Muscle of arm (tissue), 12 donors: ENCODE results near the gene SCTR. TPM values are rescaled to one million over a fixed set of nuclear protein-coding genes. Genes with fewer than 3 reads are reported as not detected.
A peak's percentile ranks its signal among the peaks of the same experiment; 100 is the strongest.

Experiments used
- DNase-seq: peaks from one replicate; pipeline ENCODE4 v3.0.0-alpha.2; 2013
- polyA plus RNA-seq, 12 donors: library from polyadenylated mRNA; unstranded; fragments of 120-200 nt; gene quantifications; one replicate each; pipeline ENCODE4 v1.2.1, GENCODE V29; 2013; ENCODE audit not compliant: insufficient read length in 12 of 12

Gene SCTR
- polyA plus RNA-seq, 12 donors: 0.60 to 2.9 (median 1.5) TPM; not detected in 3

DNA sequence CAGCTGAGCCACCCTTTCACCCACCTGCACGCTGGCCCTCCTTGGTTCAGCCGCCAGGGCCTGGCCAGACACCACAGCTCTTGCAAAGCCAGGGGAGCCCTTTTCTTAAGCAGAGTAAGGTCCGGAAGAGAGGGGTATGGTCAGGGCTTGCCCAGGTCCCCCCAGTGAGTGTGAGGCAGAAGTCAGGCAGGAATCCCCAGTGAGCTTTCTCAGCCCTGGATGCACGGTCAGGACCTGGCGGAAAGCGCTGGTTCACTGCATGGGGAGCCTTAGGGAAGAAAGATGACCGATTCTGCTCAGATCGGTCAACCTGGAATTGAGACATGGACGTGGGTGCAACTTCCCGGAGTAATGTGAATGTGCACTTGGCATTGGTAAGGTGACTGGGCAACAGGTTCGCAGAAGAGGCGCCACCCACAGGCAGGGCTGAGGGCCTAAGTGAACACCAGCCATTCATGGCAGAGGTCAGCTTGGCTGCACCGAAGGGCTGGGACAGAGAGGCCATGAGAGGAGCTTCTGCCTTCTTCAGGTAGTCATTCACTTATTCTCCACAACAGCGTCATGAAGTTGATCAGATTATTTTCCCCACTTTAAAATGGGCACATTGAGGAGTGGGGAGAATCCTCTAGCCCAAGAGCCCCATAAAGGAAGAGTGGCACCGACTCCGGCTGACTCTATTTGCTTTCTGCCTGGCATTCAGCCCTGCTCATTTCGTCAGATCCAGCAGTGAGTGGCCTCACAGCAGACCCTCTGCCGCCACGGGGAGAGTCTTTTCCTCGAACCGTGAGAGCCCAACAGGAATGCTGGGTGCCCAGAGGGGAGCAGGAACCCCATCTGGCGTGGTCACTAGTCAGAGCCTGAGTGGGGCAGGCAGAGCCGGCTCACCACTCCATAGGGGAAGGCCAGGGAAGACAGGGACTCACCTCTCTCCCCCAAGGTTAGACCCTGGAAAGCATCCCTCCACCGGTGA lies 35.8 kb downstream of the SCTR start:
- DNase-seq: no peak

GRCh38 chr2:119487434-119488244 lies 36.6 kb downstream of the SCTR start:
- no peak for DNase-seq

DNA sequence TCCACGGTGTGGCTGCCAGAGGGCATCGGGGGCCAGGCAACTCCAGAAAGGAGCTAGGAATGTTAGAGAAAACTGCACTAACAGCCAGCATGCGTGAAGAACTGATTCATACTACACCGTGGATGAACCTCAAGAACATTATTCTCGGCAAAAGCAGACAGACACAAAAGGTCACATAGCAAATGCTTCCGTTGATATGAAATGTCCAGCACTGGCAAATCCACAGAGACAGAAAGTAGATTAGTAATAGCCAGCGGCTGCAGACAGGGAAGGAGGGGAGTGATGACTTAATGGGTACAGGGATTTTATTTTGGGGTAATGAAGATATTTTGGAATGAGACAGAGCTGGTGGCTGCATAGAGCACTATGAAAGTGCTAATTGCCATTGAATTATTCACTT lies 37.4 kb downstream of the SCTR start:
- DNase-seq: no peak

- DNase-seq: no peak
These were observed 38.0 kb downstream of the SCTR start for GRCh38 chr2:119486196-119486827.

- DNase-seq: no peak
These were observed 38.8 kb downstream of the SCTR start for GRCh38 chr2:119485336-119486110.

DNA sequence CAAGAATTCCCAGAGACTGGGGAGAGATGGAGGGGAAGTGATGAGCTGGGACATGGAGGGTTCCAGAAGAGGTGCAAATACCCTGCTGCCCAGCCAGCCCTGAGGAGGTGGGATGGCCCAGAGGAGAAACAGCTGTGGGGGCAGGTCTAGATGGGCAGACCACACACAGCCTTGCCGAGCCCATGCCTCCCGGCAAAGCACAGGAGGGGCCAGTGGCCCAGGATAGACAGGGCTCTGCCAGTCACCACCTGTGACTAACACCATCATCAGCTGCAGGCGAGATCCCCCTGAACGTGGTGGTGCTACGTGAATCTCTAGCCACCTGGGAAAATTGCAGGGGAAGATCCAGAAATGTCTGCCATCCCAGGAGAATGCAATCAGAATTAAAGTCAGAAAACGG lies 39.4 kb downstream of the SCTR start:
- no peak for DNase-seq

DNA sequence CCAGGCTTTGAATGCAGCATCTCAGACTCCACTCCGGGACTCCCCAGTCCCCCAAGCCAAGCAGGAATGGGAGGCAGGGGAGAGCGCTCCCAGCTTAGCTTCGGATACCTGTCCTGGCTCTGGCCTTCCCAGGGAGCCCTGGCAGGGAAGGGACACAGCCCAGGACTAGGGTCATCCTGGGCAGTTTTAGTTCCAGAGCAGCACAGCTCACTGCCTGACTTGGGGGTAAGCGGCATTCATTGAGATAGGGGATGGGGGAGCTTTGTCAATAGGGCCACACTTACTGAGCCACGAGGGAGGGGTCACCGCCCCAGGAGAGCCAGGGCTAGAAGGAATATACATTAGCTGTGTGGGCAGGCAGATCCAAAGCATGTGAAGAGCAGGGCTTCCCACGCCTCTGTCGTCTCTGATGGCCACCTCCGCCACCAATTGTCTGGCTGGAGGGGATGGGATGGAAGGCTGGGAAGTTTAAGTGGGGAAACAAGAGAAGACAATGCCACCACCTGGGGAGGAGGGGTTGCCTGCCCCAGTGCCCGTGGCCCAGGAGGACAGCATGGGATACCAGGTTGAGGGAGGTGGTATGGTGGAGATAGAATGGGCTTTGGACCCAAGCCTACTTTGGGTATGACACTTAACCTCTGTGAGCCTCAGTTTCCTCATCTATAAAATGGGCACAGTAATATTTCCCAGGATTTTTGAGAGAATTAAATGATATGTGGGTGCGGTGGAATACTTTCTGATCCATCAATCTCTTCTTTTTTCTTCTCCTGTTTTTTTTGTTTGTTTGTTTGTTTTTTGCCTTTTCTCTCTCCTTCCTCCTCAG lies 40.2 kb downstream of the SCTR start:
- DNase-seq: no peak

DNA sequence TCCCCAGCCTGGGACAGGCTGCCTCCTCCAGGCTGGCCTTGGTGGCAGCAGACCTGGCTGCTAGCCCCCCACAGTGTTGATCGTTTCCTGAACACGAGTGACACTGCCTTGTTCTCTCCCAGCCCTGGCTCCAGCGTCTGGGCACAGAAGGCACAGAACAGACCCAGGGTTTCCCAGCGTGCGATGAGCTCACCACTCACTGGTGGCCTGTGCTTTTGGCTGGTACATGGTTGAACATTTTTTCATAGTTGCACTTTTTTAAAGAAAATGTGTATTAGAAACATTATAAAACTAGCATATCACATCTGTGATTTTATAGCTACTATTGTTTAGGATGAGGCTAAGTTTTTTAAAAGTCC lies 40.9 kb downstream of the SCTR start:
- DNase-seq: no peak

GRCh38 chr2:119482481-119483394 lies 41.5 kb downstream of the SCTR start:
- peak; percentile 29 for DNase-seq

- DNase-seq: no peak
These were observed 42.5 kb downstream of the SCTR start for GRCh38 chr2:119481501-119482455.

DNA sequence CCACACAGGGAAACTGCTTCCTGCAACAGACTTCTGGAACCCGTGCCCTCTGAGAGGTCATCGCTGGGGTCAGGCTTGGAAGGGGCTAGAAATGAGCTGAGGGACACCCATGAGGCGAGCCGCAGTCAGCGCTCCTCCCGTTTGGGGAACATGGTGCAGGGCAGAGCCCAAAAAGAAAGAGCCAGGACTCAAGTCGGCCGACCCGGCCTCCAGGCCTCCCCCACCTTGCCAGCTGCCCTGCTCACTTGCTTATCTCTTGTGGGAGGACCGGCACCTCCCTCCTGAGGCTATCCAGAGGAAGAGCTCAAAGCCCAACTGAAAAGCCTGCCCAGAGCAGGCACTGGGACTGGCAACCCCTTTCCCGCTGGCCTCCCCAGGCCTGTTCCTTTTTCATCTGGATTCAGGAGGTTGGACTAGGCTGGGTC lies 43.6 kb downstream of the SCTR start:
- DNase-seq: no peak

DNA sequence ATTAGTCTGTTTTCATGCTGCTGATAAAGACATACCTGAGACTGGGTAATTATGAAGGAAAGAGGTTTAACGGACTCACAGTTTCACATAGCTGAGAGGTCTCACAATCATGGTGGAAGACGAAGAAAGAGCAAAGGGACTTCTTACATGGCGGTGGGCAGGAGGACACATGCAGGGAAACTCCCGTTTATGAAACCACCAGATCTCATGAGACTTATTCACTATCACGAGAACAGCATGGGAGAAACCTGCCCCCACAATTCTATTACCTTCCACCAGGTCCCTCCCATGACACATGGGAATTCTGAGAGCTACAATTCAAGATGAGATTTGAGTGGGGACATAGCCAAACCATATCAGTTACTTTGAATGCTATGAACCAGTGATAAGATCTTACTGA lies 44.1 kb downstream of the SCTR start:
- DNase-seq: no peak

DNA sequence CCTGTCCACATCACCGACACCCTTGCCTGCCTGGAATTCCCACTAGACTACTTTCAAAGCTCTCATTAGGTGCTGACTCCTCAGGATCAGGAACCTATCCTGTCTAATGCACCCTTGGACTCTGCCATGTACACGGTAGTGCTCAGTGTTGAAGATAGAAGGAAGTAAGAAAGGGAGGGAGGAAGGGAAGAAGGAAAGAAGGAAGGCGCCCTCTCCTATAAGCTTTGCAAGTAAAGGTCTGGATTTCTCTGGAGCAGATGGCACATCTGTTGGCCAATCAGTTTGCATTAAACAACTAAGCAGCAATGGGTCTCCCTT lies 45.3 kb downstream of the SCTR start:
- DNase-seq: no peak

GRCh38 chr2:119478188-119478977 lies 45.9 kb downstream of the SCTR start:
- DNase-seq: no peak

DNA sequence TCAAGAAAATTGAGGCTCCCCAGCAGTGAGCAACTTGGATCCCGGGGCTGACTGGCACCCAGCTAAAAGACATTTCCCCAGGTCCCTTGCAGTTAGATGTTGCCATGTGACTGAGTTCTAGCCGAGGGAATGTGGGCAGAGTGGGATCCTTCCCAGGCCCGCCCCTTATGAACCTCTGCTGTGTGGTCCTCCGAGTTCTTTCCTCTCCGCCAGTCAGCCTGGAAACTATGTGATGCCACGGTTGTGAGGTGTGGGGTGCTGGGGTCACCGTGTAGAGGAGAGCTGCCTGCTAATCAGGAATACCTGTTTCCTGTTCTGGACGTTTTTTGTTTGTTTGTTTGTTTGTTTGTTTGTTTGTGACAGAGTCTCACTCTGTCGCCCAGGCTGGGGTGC lies 47.2 kb downstream of the SCTR start:
- DNase-seq: no peak

DNA sequence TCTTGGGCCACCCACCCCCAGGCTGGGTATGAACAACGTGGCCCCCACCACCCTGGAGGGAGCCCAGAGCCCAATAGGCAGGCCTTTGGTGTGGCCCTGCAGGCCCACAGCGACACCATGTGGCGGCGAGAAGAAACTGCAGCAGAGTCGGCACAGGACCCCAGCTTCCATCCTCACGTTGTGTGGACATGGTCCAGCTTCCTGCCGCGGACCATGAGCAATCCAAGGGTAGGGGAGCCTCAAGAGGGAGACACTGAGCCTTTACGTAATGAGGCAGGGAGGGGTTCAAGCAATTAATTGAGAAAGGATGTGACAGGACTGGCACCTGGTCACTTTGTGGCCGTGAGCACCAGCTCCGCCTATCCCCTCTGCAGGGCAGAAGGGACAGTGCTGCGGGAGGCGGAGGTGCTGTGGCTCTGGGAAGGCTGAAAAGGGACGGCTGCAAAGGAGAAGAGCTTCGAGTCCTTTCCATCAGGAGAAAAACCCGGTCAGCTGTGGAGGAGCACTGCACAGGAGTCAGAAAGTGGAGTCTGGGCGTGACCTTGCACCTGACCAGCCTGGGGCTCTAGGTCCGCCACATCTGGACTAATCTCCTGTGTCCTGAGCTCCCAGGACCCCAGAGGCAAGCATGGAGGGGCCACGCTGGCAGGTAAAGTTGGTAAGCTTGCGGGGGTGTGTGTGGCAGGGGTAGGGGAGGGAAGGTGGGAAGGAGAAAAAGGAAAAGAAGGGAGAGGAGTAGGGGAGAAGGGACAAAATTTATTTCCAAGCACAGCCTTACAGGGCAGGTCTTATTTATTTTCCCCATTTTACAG lies 47.8 kb downstream of the SCTR start:
- peak; percentile 49 for DNase-seq

DNA sequence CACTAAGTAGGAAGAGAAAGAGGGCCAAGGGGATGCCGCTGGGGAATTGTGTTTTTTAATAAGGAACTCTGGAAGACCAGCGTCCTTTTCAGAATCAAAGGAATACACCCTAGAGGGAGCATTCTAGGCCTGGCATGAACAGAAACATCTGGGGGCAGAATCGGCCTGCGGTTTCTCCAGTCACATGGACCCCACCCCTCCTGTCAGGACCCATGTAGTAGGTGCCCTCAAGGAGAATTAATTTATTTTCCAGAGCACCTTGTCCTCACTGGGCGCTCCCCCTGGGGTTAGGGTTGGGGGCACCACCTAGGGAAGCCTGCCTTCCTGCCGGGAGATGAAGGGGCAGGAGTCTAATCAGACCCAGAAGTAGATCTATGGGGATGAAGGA lies 48.4 kb downstream of the SCTR start:
- DNase-seq: no peak
